ENCODE measurements around the gene ATAT1. TPM values are rescaled to one million over a fixed set of nuclear protein-coding genes. Genes with fewer than 3 reads are reported as not detected.

Gene ATAT1
- polyA plus RNA-seq, 1 donor from 2014 or later = 70.4 TPM

- H3K79me2 ChIP-seq (replicated peaks; ENCODE audit: insufficient read depth, low read length) = peaks cover 19% of the 10 kb centered on the region
- TF ChIP-seq EZH2 (IDR thresholded peaks at IDR 0.05; ENCODE audit: borderline replicate concordance, insufficient read depth, low read length, poor library complexity, severe bottlenecking) = no peak
- TF ChIP-seq TAF1 (IDR thresholded peaks at IDR 0.05; ENCODE audit: low read depth) = no peak
- no peak for TF ChIP-seq POLR2AphosphoS5 (IDR thresholded peaks at IDR 0.05)
- no peak for TF ChIP-seq SMC3 (conservative IDR thresholded peaks at IDR 0.05; ENCODE audit: poor library complexity)
- no peak for TF ChIP-seq RAD21 (conservative IDR thresholded peaks at IDR 0.05)
- no peak for TF ChIP-seq EP300 (conservative IDR thresholded peaks at IDR 0.05; ENCODE audit: poor library complexity, severe bottlenecking)
- no peak for TF ChIP-seq CTCF (IDR thresholded peaks at IDR 0.05; ENCODE audit: poor library complexity, severe bottlenecking)
- no peak for TF ChIP-seq MXI1 (conservative IDR thresholded peaks at IDR 0.05; ENCODE audit: poor library complexity, severe bottlenecking)
- TF ChIP-seq REST (IDR thresholded peaks at IDR 0.05; ENCODE audit: borderline replicate concordance) = no peak
- H3K27ac ChIP-seq (ENCODE audit: low read length) = no peak overlapping the region
- H4K20me1 ChIP-seq (ENCODE audit: insufficient read depth) = peaks cover 15% of the 10 kb centered on the region
- H3K4me3 ChIP-seq (ENCODE audit: low read length) = no peak overlapping the region
- no peak overlapping the region for H3K4me2 ChIP-seq (ENCODE audit: low read length)
- H3K36me3 ChIP-seq (ENCODE audit: insufficient read depth, low read length) = no peaks in the 10 kb centered on the region
- H3K9me2 ChIP-seq (ENCODE audit: insufficient read depth, low read length) = no peaks in the 10 kb centered on the region
- no peak overlapping the region for H2AFZ ChIP-seq (ENCODE audit: low read depth, low read length)
- H3F3A ChIP-seq (ENCODE audit: insufficient read depth, low read length, poor library complexity, severe bottlenecking) = no peaks in the 10 kb centered on the region
- no peaks in the 10 kb centered on the region for H3K9me3 ChIP-seq (ENCODE audit: low read length)
- no peak overlapping the region for H3K9ac ChIP-seq (ENCODE audit: low read length)
- no peaks in the 10 kb centered on the region for H3K27me3 ChIP-seq (ENCODE audit: insufficient read depth, low read depth, low read length)
These were observed 50.1 kb downstream of the ATAT1 start for GRCh38 chr6:30676660-30677285.

- H3K4me2 ChIP-seq (ENCODE audit: low read length) = no peak overlapping the region
- peak overlapping the region; percentile 99 for H3K4me3 ChIP-seq (ENCODE audit: low read length)
- no peak for TF ChIP-seq MXI1 (conservative IDR thresholded peaks at IDR 0.05; ENCODE audit: poor library complexity, severe bottlenecking)
- TF ChIP-seq EZH2 (IDR thresholded peaks at IDR 0.05; ENCODE audit: borderline replicate concordance, insufficient read depth, low read length, poor library complexity, severe bottlenecking) = no peak
- peak; percentile 74 for TF ChIP-seq RAD21 (conservative IDR thresholded peaks at IDR 0.05)
- TF ChIP-seq EP300 (conservative IDR thresholded peaks at IDR 0.05; ENCODE audit: poor library complexity, severe bottlenecking) = no peak
- no peak for TF ChIP-seq POLR2AphosphoS5 (IDR thresholded peaks at IDR 0.05)
- no peak for TF ChIP-seq REST (IDR thresholded peaks at IDR 0.05; ENCODE audit: borderline replicate concordance)
- peak; percentile 80 for TF ChIP-seq SMC3 (conservative IDR thresholded peaks at IDR 0.05; ENCODE audit: poor library complexity)
- TF ChIP-seq TAF1 (IDR thresholded peaks at IDR 0.05; ENCODE audit: low read depth) = no peak
- TF ChIP-seq CTCF (IDR thresholded peaks at IDR 0.05; ENCODE audit: poor library complexity, severe bottlenecking) = peak; percentile 81
- H4K20me1 ChIP-seq (ENCODE audit: insufficient read depth) = peaks cover 38% of the 10 kb centered on the region
- H3K9ac ChIP-seq (ENCODE audit: low read length) = peak overlapping the region; percentile 4
- no peak overlapping the region for H3K27ac ChIP-seq (ENCODE audit: low read length)
- no peaks in the 10 kb centered on the region for H3K27me3 ChIP-seq (ENCODE audit: insufficient read depth, low read depth, low read length)
- H3K79me2 ChIP-seq (replicated peaks; ENCODE audit: insufficient read depth, low read length) = peaks cover 37% of the 10 kb centered on the region
- H3K9me3 ChIP-seq (ENCODE audit: low read length) = no peaks in the 10 kb centered on the region
- no peak overlapping the region for H2AFZ ChIP-seq (ENCODE audit: low read depth, low read length)
- H3F3A ChIP-seq (ENCODE audit: insufficient read depth, low read length, poor library complexity, severe bottlenecking) = no peaks in the 10 kb centered on the region
- no peaks in the 10 kb centered on the region for H3K9me2 ChIP-seq (ENCODE audit: insufficient read depth, low read length)
- H3K36me3 ChIP-seq (ENCODE audit: insufficient read depth, low read length) = no peaks in the 10 kb centered on the region
These were observed 52.5 kb downstream of the ATAT1 start for GRCh38 chr6:30678964-30679726.

Data from neural cell (in vitro differentiated cells).